HUES6 (cell line): ENCODE data around the gene SCMH1.

ENCODE experiments used
- H3K27ac ChIP-seq: 2 replicates; pipeline ENCODE4 v1.7.0; 2013; ENCODE audit warnings: low read depth, mild to moderate bottlenecking, low read length, inconsistent platforms
- H3K27me3 ChIP-seq: 2 replicates; pipeline ENCODE4 v1.6.1; 2013; ENCODE audit warnings: low read length; ENCODE audit not compliant: control insufficient read depth, insufficient read depth
- H3K36me3 ChIP-seq: 2 replicates; pipeline ENCODE4 v1.6.1; 2013; ENCODE audit warnings: low read length; ENCODE audit not compliant: control insufficient read depth, insufficient read depth
- H3K4me1 ChIP-seq: 2 replicates; pipeline ENCODE4 v1.6.1; 2013; ENCODE audit warnings: low read length; ENCODE audit not compliant: control insufficient read depth, insufficient read depth
- H3K4me3 ChIP-seq: 2 replicates; pipeline ENCODE4 v1.5.1; 2013; ENCODE audit warnings: low read depth, low read length
- H3K9ac ChIP-seq: one replicate; pipeline ENCODE4 v1.6.1; 2013; ENCODE audit warnings: mild to moderate bottlenecking, low read length
- H3K9me3 ChIP-seq: 2 replicates; pipeline ENCODE4 v1.6.1; 2013; ENCODE audit warnings: low read depth, low read length; ENCODE audit not compliant: control insufficient read depth, insufficient read depth

SCMH1 gene

GRCh38 chr1:40979241-40980067 is 262.7 kb downstream of the SCMH1 start, which contains the start of gene CTPS1:
CTPS1 (plus strand) TSS chr1:40979696; CDS start chr1:40983291, 3,595 bp downstream.
- no peaks in the 10 kb centered on the region for H3K9me3 ChIP-seq
- H3K27ac ChIP-seq, result peak within 1 kb of the TSS; percentile 91
- H3K4me1 ChIP-seq, result peaks cover 15% of the 10 kb centered on the region
- peaks cover 17% of the 10 kb centered on the region for H3K36me3 ChIP-seq
- no peaks in the 10 kb centered on the region for H3K27me3 ChIP-seq
- peak within 1 kb of the TSS; percentile 67 for H3K4me3 ChIP-seq
- H3K9ac ChIP-seq, result peak within 1 kb of the TSS; percentile 91

- Histone ChIP-seq H3K9me3 (no peaks in the 10 kb centered on the region), H3K36me3 (peaks cover 12% of the 10 kb centered on the region), H3K27ac (no peak overlapping the region), H3K27me3 (no peaks in the 10 kb centered on the region), H3K4me1 (peaks cover 15% of the 10 kb centered on the region), H3K9ac (peak overlapping the region; percentile 91), H3K4me3 (peak overlapping the region; percentile 67)
Measured at GRCh38 chr1:40978886-40979240, 263.2 kb downstream of the SCMH1 start.

- peaks cover 15% of the 10 kb centered on the region for H3K4me1 ChIP-seq
- H3K27me3 ChIP-seq, result no peaks in the 10 kb centered on the region
- no peak overlapping the region for H3K9ac ChIP-seq
- H3K4me3 ChIP-seq, result no peak overlapping the region
- peaks cover 3% of the 10 kb centered on the region; the same call in 1 of the 2 replicates for H3K36me3 ChIP-seq
- H3K9me3 ChIP-seq, result no peaks in the 10 kb centered on the region
- no peak overlapping the region for H3K27ac ChIP-seq
Measured at GRCh38 chr1:40977716-40978115, 264.4 kb downstream of the SCMH1 start.
